HEK293 (cell line): ENCODE measurements around the gene COL5A1.

Source experiments
- CTCF ChIA-PET: fragments of 350-600 bp; formaldehyde crosslinking; extraction: SDS; loops from one replicate; lab custom pipeline; 2021; ENCODE audit warnings: antibody characterized with exemption; lab: Yijun Ruan, JAX
- POLR2A ChIA-PET: fragments of 300-600 bp; formaldehyde crosslinking; extraction: SDS; loops from one replicate; lab custom pipeline; 2020; ENCODE audit warnings: antibody characterized with exemption, inconsistent platforms; lab: Yijun Ruan, JAX
- H3K27ac ChIP-seq: fragments of 200-500 bp; sonication (Bioruptor generic); 2 replicates; pipeline ENCODE4 v1.5.1; 2014; ENCODE audit warnings: low read depth, low read length, control low read depth, inconsistent platforms; ENCODE audit errors: extremely low read depth
- H3K36me3 ChIP-seq, 2 experiments: fragments of 200-500 bp in 1 of 2; sonication (Bioruptor generic) in 1 of 2; 1 replicate in 1 of 2; 2 replicates in 1 of 2; pipeline ENCODE4 v1.5.1; 2014 to 2017; ENCODE audit warnings: inconsistent platforms in 2 of 2, low read length in 2 of 2; ENCODE audit not compliant: control insufficient read depth in 2 of 2, insufficient read depth in 1 of 2
- H3K4me1 ChIP-seq: fragments of 200-500 bp; sonication (Bioruptor generic); 2 replicates; pipeline ENCODE4 v1.5.1; 2014; ENCODE audit warnings: mild to moderate bottlenecking, low read length, inconsistent platforms; ENCODE audit not compliant: control insufficient read depth, insufficient read depth
- H3K4me3 ChIP-seq: 2 replicates; pipeline ENCODE4 v1.5.1; 2011; ENCODE audit warnings: low read depth, mild to moderate bottlenecking, control low read depth, low read length, moderate library complexity
- H3K9me3 ChIP-seq: fragments of 200-500 bp; sonication (Bioruptor generic); 2 replicates; pipeline ENCODE4 v1.5.1; 2014; ENCODE audit warnings: low read depth, low read length, inconsistent platforms; ENCODE audit not compliant: control insufficient read depth, insufficient read depth
- HIC1 ChIP-seq: fragments of 450-650 bp; formaldehyde crosslinking; IDR thresholded peaks from 2 replicates; pipeline ENCODE4 v1.5.1; 2016; ENCODE audit warnings: missing biosample characterization, missing genetic modification characterization
- HOXA7 ChIP-seq: sonication (generic); formaldehyde crosslinking; IDR thresholded peaks from 2 replicates; pipeline ENCODE4 v1.8.1; 2022; ENCODE audit warnings: missing genetic modification reagents, borderline replicate concordance
- INSM2 ChIP-seq: fragments of 450-650 bp; formaldehyde crosslinking; IDR thresholded peaks from 2 replicates; pipeline ENCODE4 v1.5.1; 2016; ENCODE audit warnings: missing biosample characterization, missing genetic modification characterization
- PRDM2 ChIP-seq: fragments of 450-650 bp; formaldehyde crosslinking; IDR thresholded peaks from 2 replicates; pipeline ENCODE4 v1.5.1; 2016; ENCODE audit warnings: missing biosample characterization, missing genetic modification characterization, borderline replicate concordance
- SCRT2 ChIP-seq: fragments of 450-650 bp; formaldehyde crosslinking; IDR thresholded peaks from 2 replicates; pipeline ENCODE4 v1.5.1; 2016; ENCODE audit warnings: missing biosample characterization, missing genetic modification characterization
- ZBTB1 ChIP-seq: fragments of 450-650 bp; formaldehyde crosslinking; IDR thresholded peaks from 2 replicates; pipeline ENCODE4 v1.5.1; 2016; ENCODE audit warnings: missing biosample characterization, missing genetic modification characterization
- ZEB2 ChIP-seq: fragments of 450-650 bp; formaldehyde crosslinking; IDR thresholded peaks from 2 replicates; pipeline ENCODE4 v1.5.1; 2016; ENCODE audit warnings: missing biosample characterization, missing genetic modification characterization
- ZNF132 ChIP-seq: fragments of 450-650 bp; formaldehyde crosslinking; IDR thresholded peaks from 2 replicates; pipeline ENCODE4 v1.5.1; 2017; ENCODE audit warnings: missing biosample characterization, missing genetic modification characterization, borderline replicate concordance
- ZNF146 ChIP-seq: fragments of 450-650 bp; formaldehyde crosslinking; IDR thresholded peaks from 2 replicates; pipeline ENCODE4 v1.5.1; 2016; ENCODE audit warnings: missing biosample characterization, missing genetic modification characterization
- ZNF16 ChIP-seq: fragments of 450-650 bp; formaldehyde crosslinking; IDR thresholded peaks from 2 replicates; pipeline ENCODE4 v1.5.1; 2016; ENCODE audit warnings: low read depth, missing biosample characterization, missing genetic modification characterization
- ZNF248 ChIP-seq: fragments of 450-650 bp; formaldehyde crosslinking; IDR thresholded peaks from 2 replicates; pipeline ENCODE4 v1.5.1; 2017; ENCODE audit warnings: missing biosample characterization, missing genetic modification characterization
- ZNF274 ChIP-seq, 2 experiments: fragments of 200-500 bp in 1 of 2; fragments of 450-650 bp in 1 of 2; sonication (Bioruptor generic) in 1 of 2; formaldehyde crosslinking in 1 of 2; IDR thresholded peaks; 2 replicates each; pipeline versions ENCODE4 v1.5.1 to v1.6.1; 2014 to 2016; ENCODE audit warnings: borderline replicate concordance in 1 of 2, inconsistent platforms in 1 of 2, low read length in 1 of 2, missing biosample characterization in 1 of 2, missing genetic modification characterization in 1 of 2
- ZNF335 ChIP-seq: fragments of 450-650 bp; formaldehyde crosslinking; conservative IDR thresholded peaks from 2 replicates; pipeline ENCODE4 v1.5.1; 2016; ENCODE audit warnings: missing biosample characterization, missing genetic modification characterization
- ZNF362 ChIP-seq: fragments of 450-650 bp; formaldehyde crosslinking; IDR thresholded peaks from 2 replicates; pipeline ENCODE4 v1.5.1; 2016; ENCODE audit warnings: missing biosample characterization, missing genetic modification characterization
- ZNF37A ChIP-seq: fragments of 450-650 bp; IDR thresholded peaks from 2 replicates; pipeline ENCODE4 v1.5.1; 2018; ENCODE audit warnings: missing biosample characterization, missing genetic modification characterization
- ZNF514 ChIP-seq: fragments of 450-650 bp; formaldehyde crosslinking; IDR thresholded peaks from 2 replicates; pipeline ENCODE4 v1.5.1; 2016; ENCODE audit warnings: missing biosample characterization, missing genetic modification characterization
- ZNF645 ChIP-seq: fragments of 450-650 bp; formaldehyde crosslinking; IDR thresholded peaks from 2 replicates; pipeline ENCODE4; 2016; ENCODE audit warnings: missing biosample characterization, missing genetic modification characterization
- ZNF707 ChIP-seq: fragments of 450-650 bp; formaldehyde crosslinking; IDR thresholded peaks from 2 replicates; pipeline ENCODE4 v1.5.1; 2016; ENCODE audit warnings: missing biosample characterization, missing genetic modification characterization
- ZNF785 ChIP-seq: fragments of 450-650 bp; formaldehyde crosslinking; IDR thresholded peaks from 2 replicates; pipeline ENCODE4 v1.5.1; 2016; ENCODE audit warnings: missing biosample characterization, missing genetic modification characterization
- ZNF843 ChIP-seq: fragments of 450-650 bp; formaldehyde crosslinking; IDR thresholded peaks from 2 replicates; pipeline ENCODE4 v1.5.1; 2016; ENCODE audit warnings: missing biosample characterization, missing genetic modification characterization

The COL5A1 gene

GRCh38 chr9:134827993-134828392, 186.4 kb downstream of the COL5A1 start (continued):
- TF ChIP-seq PRDM2 (tag by site-specific recombination) (no peak), ZNF707 (tag by site-specific recombination) (no peak), ZEB2 (tag by site-specific recombination) (no peak), ZNF645 (tag by site-specific recombination) (no peak), ZNF843 (tag by site-specific recombination) (no peak)

- CTCF ChIA-PET: no interaction called here
- H3K36me3 ChIP-seq: peaks cover 0 to 7% of the 10 kb centered on the region in 2 experiments; a peak in 2 of 3 replicates
- no peak overlapping the region for H3K27ac ChIP-seq
- POLR2A ChIA-PET: no interaction called here
- H3K4me1 ChIP-seq: no peaks in the 10 kb centered on the region
- no peaks in the 10 kb centered on the region for H3K9me3 ChIP-seq
- H3K4me3 ChIP-seq: no peak overlapping the region
- TF ChIP-seq HOXA7 (CRISPR knock-in tag) (no peak), SCRT2 (tag by site-specific recombination) (no peak), ZNF132 (no peak), ZNF707 (tag by site-specific recombination) (no peak), ZNF335 (tag by site-specific recombination) (no peak), ZNF785 (tag by site-specific recombination) (no peak), ZNF146 (no peak), HIC1 (tag by site-specific recombination) (no peak), ZNF274 (IDR thresholded peaks at IDR 0.05; ENCODE audit: low read length) (no peak), ZNF274 (tag by site-specific recombination; IDR thresholded peaks at IDR 0.05; ENCODE audit: borderline replicate concordance) (no peak), ZNF37A (tag by site-specific recombination) (no peak), ZNF248 (tag by site-specific recombination) (no peak), ZNF16 (tag by site-specific recombination) (no peak), ZBTB1 (no peak), ZNF362 (tag by site-specific recombination) (no peak), ZNF514 (no peak), INSM2 (no peak)
These were observed 187.3 kb downstream of the COL5A1 start for GRCh38 chr9:134828892-134829291.
